Caco-2 (cell line): ENCODE results near the gene NPB. TPM values are rescaled to one million over a fixed set of nuclear protein-coding genes. Genes with fewer than 3 reads are reported as not detected.

Experiments
- Bru-seq: library from RNA; stranded (reverse); fragments of 400-500 nt; gene quantifications from one replicate; lab custom pipeline; 2021; lab: Mats Ljungman, UMichigan
- BruChase-seq, 2 experiments: library from RNA; stranded (reverse); fragments of 400-500 nt; gene quantifications; one replicate each; lab custom pipeline; 2021; lab: Mats Ljungman, UMichigan
- BruUV-seq: library from RNA; stranded (reverse); fragments of 400-500 nt; replicated peaks from 2 replicates; lab custom pipeline; 2021; lab: Mats Ljungman, UMichigan
- CTCF ChIA-PET: fragments of 300-600 bp; sonication (Branson Sonifier 250); formaldehyde crosslinking; loops from one replicate; lab custom pipeline; 2022; ENCODE audit warnings: antibody characterized with exemption; lab: Charles Lee
- POLR2A ChIA-PET: fragments of 300-600 bp; sonication (Branson Sonifier 250); formaldehyde crosslinking; loops from one replicate; lab custom pipeline; 2022; ENCODE audit warnings: antibody characterized with exemption; lab: Charles Lee
- DNase-seq, 2 experiments: peaks; one replicate each; pipeline versions ENCODE4 v3.0.0 to v3.0.0-alpha.2; 2020 to 2022
- H3K27me3 ChIP-seq: replicated peaks from 2 replicates; pipeline ENCODE4 v1.6.0; 2011; ENCODE audit warnings: low read length; ENCODE audit not compliant: control insufficient read depth, insufficient read depth
- H3K36me3 ChIP-seq: 2 replicates; pipeline ENCODE4 v1.5.1; 2011; ENCODE audit warnings: low read length; ENCODE audit not compliant: control insufficient read depth, insufficient read depth
- H3K4me1 ChIP-seq: fragments of 250-450 bp; sonication (Bioruptor Pico); 2 replicates; pipeline ENCODE4 v1.5.1; 2020; ENCODE audit warnings: mild to moderate bottlenecking
- H3K4me3 ChIP-seq: 2 replicates; pipeline ENCODE4 v1.5.1; 2011; ENCODE audit warnings: low read depth, mild to moderate bottlenecking, control low read depth, low read length
- H3K9me3 ChIP-seq: fragments of 250-450 bp; sonication (Bioruptor Pico); 2 replicates; pipeline ENCODE4 v1.5.1; 2020; ENCODE audit warnings: mild to moderate bottlenecking, moderate library complexity
- H3K27ac Mint-ChIP-seq: one replicate; pipeline ENCODE4 v1.8.0; 2022; ENCODE audit warnings: mixed read lengths; ENCODE audit not compliant: unreplicated experiment
- H3K27me3 Mint-ChIP-seq: one replicate; pipeline ENCODE4 v1.8.0; 2022; ENCODE audit warnings: mixed read lengths; ENCODE audit not compliant: insufficient read depth, unreplicated experiment
- H3K36me3 Mint-ChIP-seq: one replicate; pipeline ENCODE4 v1.8.0; 2022; ENCODE audit warnings: mild to moderate bottlenecking, mixed read lengths; ENCODE audit not compliant: insufficient read depth, unreplicated experiment
- H3K4me1 Mint-ChIP-seq: one replicate; pipeline ENCODE4 v1.8.0; 2022; ENCODE audit warnings: low read depth, mixed read lengths; ENCODE audit not compliant: unreplicated experiment
- H3K4me3 Mint-ChIP-seq: one replicate; pipeline ENCODE4 v1.8.0; 2022; ENCODE audit warnings: mild to moderate bottlenecking, moderate library complexity, mixed read lengths; ENCODE audit not compliant: unreplicated experiment
- H3K9me3 Mint-ChIP-seq: one replicate; pipeline ENCODE4 v1.8.0; 2022; ENCODE audit warnings: mixed read lengths; ENCODE audit not compliant: unreplicated experiment
- CTCF ChIP-seq, 2 experiments: fragments of 200-600 bp in 1 of 2; IDR thresholded peaks; 1 replicate in 1 of 2; 2 replicates in 1 of 2; pipeline versions ENCODE4 v1.5.1 to v1.8.0; 2011 to 2022; ENCODE audit warnings: antibody characterized with exemption in 1 of 2, control low read depth in 1 of 2, inconsistent platforms in 1 of 2, low read depth in 1 of 2, low read length in 1 of 2, mild to moderate bottlenecking in 1 of 2, moderate library complexity in 1 of 2; ENCODE audit not compliant: insufficient read depth in 1 of 2, severe bottlenecking in 1 of 2, unreplicated experiment in 1 of 2
- intact Hi-C: fragments of 100-400 bp; cut with micrococcal nuclease; formaldehyde crosslinking; loops from one replicate; pipeline ENCODE4 v1.10.0; 2022; ENCODE audit not compliant: unreplicated experiment
- long read RNA-seq: library from polyadenylated mRNA; stranded (forward); transcript quantifications from one replicate; pipeline ENCODE4 v2.0.0, GENCODE V29; 2022
- total RNA-seq: library from RNA; stranded (reverse); gene quantifications from 2 replicates; pipeline ENCODE4 v1.2.3, GENCODE V29; 2022

Gene NPB
- total RNA-seq (0.37 and 0.68 TPM in 2 replicates), Bru-seq, nascent RNA (percentile 30 among the genes with signal in this experiment), BruChase-seq, experiment 1, labeled RNA remaining after a 2-hour chase (percentile 2 among the genes with signal in this experiment), BruChase-seq, experiment 2, labeled RNA remaining after a 6-hour chase (percentile 20 among the genes with signal in this experiment)
- long read RNA-seq = 0 reads

- Histone ChIP-seq H3K9me3 (no peaks in the 10 kb centered on the region), H3K4me3 (peak within 1 kb of the TSS; percentile 17), H3K27me3 (no peaks in the 10 kb centered on the region), H3K36me3 (peaks cover 5% of the 10 kb centered on the region; the same call in 1 of the 2 replicates), H3K4me1 (peaks cover 5% of the 10 kb centered on the region; the same call in 1 of the 2 replicates)
- intact Hi-C loops = no loop called here
- BruUV-seq = no TSS peak
- CTCF ChIA-PET = no interaction called here
- H3K27ac Mint-ChIP-seq = no peak within 1 kb of the TSS
- H3K4me3 Mint-ChIP-seq = peak within 1 kb of the TSS; percentile 37
- no peaks in the 10 kb centered on the region for H3K9me3 Mint-ChIP-seq
- peaks cover 7% of the 10 kb centered on the region for H3K4me1 Mint-ChIP-seq
- H3K27me3 Mint-ChIP-seq = no peaks in the 10 kb centered on the region
- POLR2A ChIA-PET = interaction anchor here (0.6 kb wide), 1 partner anchor 42 kb away, joined by 4 read pairs; no protein-coding TSS in a partner anchor
- no peak for TF ChIP-seq CTCF (IDR thresholded peaks at IDR 0.05; ENCODE audit: insufficient read depth in 1 of 2, low read depth in 1 of 2, low read length in 1 of 2, severe bottlenecking in 1 of 2, unreplicated experiment in 1 of 2)
- DNase-seq = peak in 1 of 2 experiments; percentile 30
- peaks cover 86% of the 10 kb centered on the region for H3K36me3 Mint-ChIP-seq
Observed at GRCh38 chr17:81902023-81902652, at the start of gene NPB. NPB (plus strand) TSS chr17:81902238; CDS start chr17:81902278, 40 bp downstream.

GRCh38 chr17:81854974-81855774 is 46.9 kb upstream of the NPB start:
- peaks cover 10% of the 10 kb centered on the region for H3K4me1 ChIP-seq
- H3K4me3 Mint-ChIP-seq = no peak overlapping the region
- H3K27ac Mint-ChIP-seq = no peak overlapping the region
- peaks cover 100% of the 10 kb centered on the region for H3K36me3 Mint-ChIP-seq
- DNase-seq = no peak
- POLR2A ChIA-PET = interaction anchor here (0.6 to 0.7 kb wide), 4 partner anchors 30 to 299 kb away, joined by 3 to 6 read pairs (median 4); partner anchors contain the start of gene PCYT2
- H3K4me1 Mint-ChIP-seq = peaks cover 7% of the 10 kb centered on the region
- H3K9me3 Mint-ChIP-seq = no peaks in the 10 kb centered on the region
- no peaks in the 10 kb centered on the region for H3K27me3 ChIP-seq
- H3K27me3 Mint-ChIP-seq = no peaks in the 10 kb centered on the region
- intact Hi-C loops = no loop called here
- peaks cover 11% of the 10 kb centered on the region for H3K36me3 ChIP-seq
- no peaks in the 10 kb centered on the region for H3K9me3 ChIP-seq
- H3K4me3 ChIP-seq = no peak overlapping the region
- CTCF ChIA-PET = interaction anchor here (0.8 kb wide), 2 partner anchors 48 to 119 kb away, joined by 3 to 6 read pairs; no protein-coding TSS in a partner anchor
- peak in 1 of 2 experiments; percentile 33 for TF ChIP-seq CTCF (IDR thresholded peaks at IDR 0.05; ENCODE audit: insufficient read depth in 1 of 2, low read depth in 1 of 2, low read length in 1 of 2, severe bottlenecking in 1 of 2, unreplicated experiment in 1 of 2)
- no TSS peak for BruUV-seq
